ENCODE data around the gene ANXA4. TPM values are rescaled to one million over a fixed set of nuclear protein-coding genes. Genes with fewer than 3 reads are reported as not detected.

Gene ANXA4
- total RNA-seq, 1 donor from 2014 or later = 4.7 TPM

DNA sequence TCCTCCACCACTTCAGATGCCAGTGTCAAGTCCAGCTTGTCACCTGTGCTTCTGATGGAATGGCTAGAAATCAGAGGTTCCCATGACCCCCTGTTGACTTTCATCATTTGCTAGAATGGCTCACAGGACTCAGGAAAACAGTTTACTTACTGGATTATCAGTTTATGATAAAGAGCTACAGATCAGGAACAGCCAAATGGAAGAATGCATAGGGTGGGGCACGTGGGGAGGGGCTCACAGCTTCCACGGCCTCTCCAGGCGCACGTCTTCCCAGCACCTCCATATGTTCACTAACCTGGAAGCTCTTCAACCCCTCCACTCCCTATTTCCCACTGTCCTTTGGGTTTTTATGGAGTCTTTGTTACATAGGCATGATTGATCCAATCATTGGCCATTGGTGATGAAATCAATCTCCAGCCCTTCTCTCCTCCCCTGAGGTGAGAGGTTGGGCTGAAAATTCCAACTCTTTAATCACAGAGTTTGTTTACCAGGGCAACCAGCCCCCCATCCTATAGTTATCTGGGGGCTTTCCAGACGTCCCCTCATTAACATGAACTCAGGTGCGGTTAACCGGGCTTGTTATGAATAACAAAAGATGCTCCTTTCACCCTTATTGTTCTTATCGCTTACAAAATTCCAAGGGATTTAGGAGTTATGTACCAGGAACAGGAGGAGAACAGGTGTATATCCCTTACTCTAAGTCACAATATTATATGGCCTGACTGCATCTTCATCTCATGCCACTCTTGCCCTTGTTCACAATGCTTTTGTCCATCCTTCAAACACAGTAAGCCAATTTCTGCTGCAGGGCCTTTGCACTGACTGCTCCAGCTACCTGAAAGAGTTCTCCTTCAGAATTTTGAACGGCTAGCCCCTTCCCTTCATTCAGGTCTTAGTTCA is 35.2 kb downstream of the ANXA4 start:
- H3K4me1 Mint-ChIP-seq = peaks cover 10% of the 10 kb centered on the region
- H3K27me3 Mint-ChIP-seq (ENCODE audit: insufficient read depth, low read depth) = peaks cover 8% of the 10 kb centered on the region
- Histone ChIP-seq H4K20me1 (ENCODE audit: low read depth) (no peaks in the 10 kb centered on the region), H3K4me2 (no peak overlapping the region), H3K9ac (no peak overlapping the region), H2AFZ (replicated peaks) (no peak overlapping the region), H3K79me2 (ENCODE audit: low read depth) (no peaks in the 10 kb centered on the region), H3K4me3 (no peak overlapping the region), H3K9me3 (ENCODE audit: low read depth) (no peaks in the 10 kb centered on the region), H3K36me3 (no peaks in the 10 kb centered on the region), H3K27me3 (no peaks in the 10 kb centered on the region), H3K4me1 (no peaks in the 10 kb centered on the region), H3F3A (ENCODE audit: low read depth) (no peaks in the 10 kb centered on the region), H3K27ac (no peak overlapping the region)
- H3K9me3 Mint-ChIP-seq = peaks cover 3% of the 10 kb centered on the region
- TF ChIP-seq EZH2phosphoT487 (IDR thresholded peaks at IDR 0.05) (no peak), EZH2 (IDR thresholded peaks at IDR 0.05) (no peak)
- TF ChIP-seq, protein P1, sequence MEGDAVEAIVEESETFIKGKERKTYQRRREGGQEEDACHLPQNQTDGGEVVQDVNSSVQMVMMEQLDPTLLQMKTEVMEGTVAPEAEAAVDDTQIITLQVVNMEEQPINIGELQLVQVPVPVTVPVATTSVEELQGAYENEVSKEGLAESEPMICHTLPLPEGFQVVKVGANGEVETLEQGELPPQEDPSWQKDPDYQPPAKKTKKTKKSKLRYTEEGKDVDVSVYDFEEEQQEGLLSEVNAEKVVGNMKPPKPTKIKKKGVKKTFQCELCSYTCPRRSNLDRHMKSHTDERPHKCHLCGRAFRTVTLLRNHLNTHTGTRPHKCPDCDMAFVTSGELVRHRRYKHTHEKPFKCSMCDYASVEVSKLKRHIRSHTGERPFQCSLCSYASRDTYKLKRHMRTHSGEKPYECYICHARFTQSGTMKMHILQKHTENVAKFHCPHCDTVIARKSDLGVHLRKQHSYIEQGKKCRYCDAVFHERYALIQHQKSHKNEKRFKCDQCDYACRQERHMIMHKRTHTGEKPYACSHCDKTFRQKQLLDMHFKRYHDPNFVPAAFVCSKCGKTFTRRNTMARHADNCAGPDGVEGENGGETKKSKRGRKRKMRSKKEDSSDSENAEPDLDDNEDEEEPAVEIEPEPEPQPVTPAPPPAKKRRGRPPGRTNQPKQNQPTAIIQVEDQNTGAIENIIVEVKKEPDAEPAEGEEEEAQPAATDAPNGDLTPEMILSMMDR (IDR thresholded peaks at IDR 0.05) = no peak
- H3K27ac Mint-ChIP-seq = peak overlapping the region; percentile 32
- DNase-seq (ENCODE audit: low spot score) = no peak
- H3K36me3 Mint-ChIP-seq = no peaks in the 10 kb centered on the region
- no peak overlapping the region for H3K4me3 Mint-ChIP-seq

DNA sequence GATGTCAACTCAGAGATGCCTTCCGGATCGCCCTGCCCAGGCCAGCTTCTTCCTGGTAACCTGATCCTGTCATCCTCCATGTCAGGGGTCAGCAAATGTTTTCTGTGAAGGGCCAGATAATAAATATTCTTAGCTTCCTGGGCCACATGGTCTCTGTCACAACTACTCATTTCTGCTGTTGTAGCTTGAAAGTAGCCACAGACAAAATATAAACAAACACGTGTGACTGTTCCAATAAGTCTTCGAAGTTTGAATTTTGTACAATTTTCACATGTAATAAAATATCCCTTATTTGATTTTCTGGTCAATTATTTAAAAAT is 35.8 kb downstream of the ANXA4 start:
- no peaks in the 10 kb centered on the region for H3K36me3 ChIP-seq
- no peaks in the 10 kb centered on the region for H3K27me3 ChIP-seq
- TF ChIP-seq EZH2 (IDR thresholded peaks at IDR 0.05) (no peak), EZH2phosphoT487 (IDR thresholded peaks at IDR 0.05) (no peak)
- TF ChIP-seq, protein P1 (IDR thresholded peaks at IDR 0.05) = no peak
- DNase-seq (ENCODE audit: low spot score) = no peak
- H3K4me1 Mint-ChIP-seq = peaks cover 10% of the 10 kb centered on the region
- no peaks in the 10 kb centered on the region for H3K79me2 ChIP-seq (ENCODE audit: low read depth)
- H3K36me3 Mint-ChIP-seq = no peaks in the 10 kb centered on the region
- no peaks in the 10 kb centered on the region for H4K20me1 ChIP-seq (ENCODE audit: low read depth)
- H3K27me3 Mint-ChIP-seq (ENCODE audit: insufficient read depth, low read depth) = peaks cover 8% of the 10 kb centered on the region
- H3K27ac ChIP-seq = no peak overlapping the region
- peak overlapping the region; percentile 32 for H3K27ac Mint-ChIP-seq
- H3K4me2 ChIP-seq = no peak overlapping the region
- H3K4me3 Mint-ChIP-seq = no peak overlapping the region
- no peak overlapping the region for H2AFZ ChIP-seq (replicated peaks)
- peaks cover 3% of the 10 kb centered on the region for H3K9me3 Mint-ChIP-seq
- no peak overlapping the region for H3K9ac ChIP-seq
- H3F3A ChIP-seq (ENCODE audit: low read depth) = no peaks in the 10 kb centered on the region
- H3K9me3 ChIP-seq (ENCODE audit: low read depth) = no peaks in the 10 kb centered on the region
- no peak overlapping the region for H3K4me3 ChIP-seq
- no peaks in the 10 kb centered on the region for H3K4me1 ChIP-seq

DNA sequence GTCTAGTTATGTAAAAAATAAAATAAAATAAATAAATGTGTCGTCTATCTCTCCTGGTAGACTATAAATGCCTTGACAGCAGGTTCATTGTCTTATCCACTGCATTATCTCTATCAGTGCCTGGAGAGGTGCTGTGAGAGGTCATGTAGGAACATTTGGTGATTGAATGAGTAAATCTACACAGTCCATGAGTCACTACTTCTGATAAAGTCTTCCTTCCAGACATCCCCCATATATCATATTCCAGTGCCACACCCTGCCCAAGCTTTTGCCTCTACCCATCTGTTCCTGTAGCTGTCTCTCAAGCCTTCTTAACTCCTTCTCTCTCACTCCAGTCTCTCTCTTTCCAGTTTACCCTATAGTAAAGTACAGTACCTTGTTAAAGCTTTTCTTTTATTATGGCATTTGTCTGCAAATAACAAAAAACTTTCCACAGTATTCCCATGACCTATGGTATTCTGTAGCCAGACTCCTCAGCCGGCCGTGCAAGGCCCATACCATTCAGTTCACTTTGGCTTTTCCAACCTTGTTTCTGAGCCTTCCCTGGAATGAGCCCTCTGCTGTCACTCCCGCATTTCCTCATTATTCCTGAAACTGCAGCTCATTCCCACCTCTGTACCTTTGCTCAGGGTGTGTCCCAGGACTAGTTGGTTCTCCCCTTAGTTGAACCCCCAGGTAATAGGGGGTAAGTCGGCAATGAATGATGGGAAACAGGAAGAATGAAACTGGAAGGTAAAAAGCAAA is 37.5 kb downstream of the ANXA4 start:
- H3K9me3 ChIP-seq (ENCODE audit: low read depth) = no peaks in the 10 kb centered on the region
- no peak overlapping the region for H3K9ac ChIP-seq
- no peak overlapping the region for H3K27ac ChIP-seq
- peaks cover 7% of the 10 kb centered on the region for H3K4me1 Mint-ChIP-seq
- DNase-seq (ENCODE audit: low spot score) = no peak
- no peaks in the 10 kb centered on the region for H4K20me1 ChIP-seq (ENCODE audit: low read depth)
- no peak overlapping the region for H2AFZ ChIP-seq (replicated peaks)
- H3K36me3 Mint-ChIP-seq = no peaks in the 10 kb centered on the region
- H3K9me3 Mint-ChIP-seq = peaks cover 3% of the 10 kb centered on the region
- H3K4me1 ChIP-seq = no peaks in the 10 kb centered on the region
- no peaks in the 10 kb centered on the region for H3K36me3 ChIP-seq
- no peaks in the 10 kb centered on the region for H3K27me3 ChIP-seq
- H3K4me2 ChIP-seq = no peak overlapping the region
- no peak overlapping the region for H3K4me3 Mint-ChIP-seq
- H3F3A ChIP-seq (ENCODE audit: low read depth) = no peaks in the 10 kb centered on the region
- TF ChIP-seq, protein P1 (IDR thresholded peaks at IDR 0.05) = no peak
- no peak for TF ChIP-seq EZH2 (IDR thresholded peaks at IDR 0.05)
- TF ChIP-seq EZH2phosphoT487 (IDR thresholded peaks at IDR 0.05) = no peak
- no peaks in the 10 kb centered on the region for H3K79me2 ChIP-seq (ENCODE audit: low read depth)
- no peak overlapping the region for H3K27ac Mint-ChIP-seq
- peaks cover 8% of the 10 kb centered on the region for H3K27me3 Mint-ChIP-seq (ENCODE audit: insufficient read depth, low read depth)
- H3K4me3 ChIP-seq = no peak overlapping the region
